ENCODE data around the gene PLGLB1.
"Not testable (repeated sequence)": the region's sequence is repeated elsewhere in the genome, so short reads cannot be mapped to it uniquely, and the experiment has no call there.

The PLGLB1 gene

DNA sequence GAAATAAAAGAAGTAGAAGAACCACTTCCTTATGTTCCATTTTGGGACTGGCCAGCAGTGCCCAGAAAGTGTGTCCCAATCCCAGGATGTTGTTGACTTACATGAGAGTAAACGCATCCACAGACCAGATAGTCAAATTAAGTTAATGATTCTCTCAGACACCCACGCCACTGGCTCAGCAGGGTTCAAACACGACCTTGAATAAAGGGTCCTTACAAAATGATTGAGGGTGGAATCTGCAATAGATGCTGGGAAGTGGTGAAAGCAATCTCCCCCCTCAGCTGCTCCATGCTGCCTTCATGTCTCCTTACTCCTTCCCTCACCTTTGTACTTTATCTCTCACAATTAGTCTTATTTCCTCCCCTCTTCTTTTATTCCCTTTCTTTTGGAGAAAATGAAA lies at the start of gene PLGLB1:
PLGLB1 (minus strand) TSS at position 101 of the 400 bp plus-strand sequence; CDS start at position 40, 61 bp downstream.
- DNase-seq (ENCODE audit: low spot score) = not testable (repeated sequence)

DNA sequence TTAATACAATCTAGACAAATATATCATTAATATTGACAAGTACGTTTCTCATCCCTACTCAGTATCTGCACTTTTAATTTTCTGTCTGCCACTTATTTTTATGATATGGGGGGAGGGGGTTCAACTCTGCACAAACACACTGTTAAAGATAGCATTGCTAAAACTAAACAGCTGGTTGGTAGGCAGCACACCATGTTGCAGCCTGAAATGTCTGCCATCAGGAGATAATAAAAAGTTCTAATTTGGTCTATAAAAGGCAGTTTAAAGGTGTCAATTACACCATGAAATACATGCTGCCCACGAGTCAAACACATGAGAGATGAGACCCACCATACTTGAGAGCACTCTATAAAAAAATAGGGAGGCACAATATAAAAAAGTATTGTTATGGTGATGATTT lies 42.7 kb upstream of the PLGLB1 start:
- not testable (repeated sequence) for DNase-seq (ENCODE audit: low spot score)

DNA sequence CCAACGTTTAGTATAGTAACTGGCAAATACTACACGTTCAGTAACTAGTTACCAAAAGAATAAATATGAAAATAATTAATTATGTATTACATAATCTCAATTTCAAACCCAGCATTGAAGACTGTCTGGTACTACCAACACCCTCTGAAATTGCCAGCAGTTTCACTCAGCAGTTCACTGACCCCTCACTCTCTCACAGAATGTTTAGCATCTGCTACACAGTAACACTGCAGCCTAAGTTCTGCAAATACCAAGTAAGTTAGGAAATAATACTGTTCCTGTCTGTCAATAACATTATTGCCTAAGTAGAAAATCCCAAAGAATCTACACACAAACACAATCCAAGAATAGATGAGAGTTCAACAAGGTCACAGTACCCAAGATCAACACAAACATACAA lies 41.8 kb upstream of the PLGLB1 start:
- DNase-seq (ENCODE audit: low spot score) = not testable (repeated sequence)

DNA sequence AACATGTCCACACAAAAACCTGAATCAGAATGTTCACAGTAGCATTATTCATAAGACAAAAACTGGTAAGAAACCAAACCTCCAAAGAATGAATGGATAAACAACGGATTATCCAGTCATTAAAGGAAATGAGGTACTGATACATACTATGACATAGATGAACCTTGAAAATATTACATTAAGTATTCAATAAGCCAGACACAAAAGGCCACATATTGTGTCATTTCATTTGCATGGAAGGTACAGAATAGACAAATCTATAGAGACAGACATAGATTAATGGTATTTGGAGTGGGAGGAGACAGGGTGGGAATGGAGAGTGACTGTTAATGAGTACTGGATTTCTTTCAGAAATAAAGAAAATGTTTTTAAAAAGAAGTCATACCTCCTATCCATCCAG lies 39.9 kb upstream of the PLGLB1 start:
- DNase-seq (ENCODE audit: low spot score) = not testable (repeated sequence)

DNA sequence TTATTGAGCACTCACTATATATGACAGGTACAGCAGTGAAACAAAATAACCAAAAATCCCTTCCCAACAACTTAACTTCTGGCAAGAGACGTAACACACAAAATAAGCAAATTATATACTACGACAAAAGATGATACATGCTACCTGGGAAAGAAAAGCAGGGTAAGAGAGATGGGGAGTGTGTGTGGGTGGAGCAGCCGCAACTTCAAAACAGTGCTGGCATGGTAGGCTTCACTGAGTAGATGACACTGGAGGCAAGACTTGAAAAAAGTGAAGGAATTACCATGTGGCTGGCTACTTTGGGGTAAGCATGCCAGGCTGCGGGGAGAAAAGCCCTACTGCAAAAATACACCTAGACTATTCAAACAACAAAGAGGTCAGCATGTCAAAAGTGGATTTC lies 36.0 kb upstream of the PLGLB1 start:
- not testable (repeated sequence) for DNase-seq (ENCODE audit: low spot score)

DNA sequence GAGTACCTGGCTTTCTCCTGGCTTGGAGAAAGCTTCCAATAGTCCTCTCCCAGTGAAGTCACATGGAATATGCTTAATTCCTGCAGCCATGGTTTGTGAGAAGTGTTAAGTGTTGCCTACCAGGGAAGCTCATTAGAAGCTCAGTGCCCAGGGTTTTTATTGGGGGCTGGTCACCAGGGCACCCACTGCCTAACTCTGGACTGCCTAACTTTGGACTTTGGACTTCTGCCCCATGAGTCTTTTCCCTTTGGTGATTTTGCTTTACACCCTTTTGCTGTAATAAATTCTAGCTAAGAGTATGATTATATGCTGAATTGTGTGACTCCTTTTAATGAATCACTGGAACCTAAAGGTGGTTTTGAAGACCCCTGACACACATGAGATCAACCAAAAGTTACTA lies 35.2 kb upstream of the PLGLB1 start:
- DNase-seq (ENCODE audit: low spot score) = not testable (repeated sequence)

DNA sequence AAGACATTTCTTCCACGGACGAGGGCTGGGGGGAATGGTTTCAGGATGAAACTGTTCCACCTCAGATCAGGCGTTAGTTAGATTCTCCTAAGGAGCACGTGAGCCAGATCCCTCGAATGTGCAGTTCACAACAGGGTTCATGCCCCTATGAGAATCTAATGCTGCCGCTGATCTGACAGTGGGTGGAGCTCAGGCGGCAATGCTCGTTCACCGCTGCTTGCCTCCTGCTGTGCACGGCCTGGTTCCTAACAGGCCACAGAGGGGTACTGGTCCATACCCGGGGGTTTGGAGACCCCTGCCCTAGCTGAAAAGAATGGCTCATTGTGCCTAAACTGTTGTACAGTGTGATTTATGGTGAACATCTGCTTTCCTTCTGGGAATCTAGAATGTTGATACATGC lies 34.8 kb upstream of the PLGLB1 start:
- DNase-seq (ENCODE audit: low spot score) = not testable (repeated sequence)

DNA sequence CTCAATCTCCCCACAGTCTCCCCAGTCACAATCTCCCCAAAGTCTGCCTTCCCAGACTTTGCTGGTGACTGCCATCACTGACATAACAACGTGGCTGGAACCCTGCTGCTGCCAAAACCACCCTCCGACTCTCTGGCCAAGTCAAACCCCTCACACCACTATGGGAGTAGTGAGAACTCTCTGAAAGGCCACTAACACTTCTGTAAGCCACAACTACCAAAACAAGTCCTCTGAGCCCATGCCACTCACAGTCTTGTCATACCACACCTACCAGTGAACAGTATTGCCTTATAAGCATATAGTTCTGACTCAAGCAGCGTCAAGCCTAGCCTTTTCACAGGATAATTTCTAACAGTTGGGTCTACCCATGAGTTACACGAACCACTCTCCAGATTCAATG lies 32.7 kb upstream of the PLGLB1 start:
- not testable (repeated sequence) for DNase-seq (ENCODE audit: low spot score)

DNA sequence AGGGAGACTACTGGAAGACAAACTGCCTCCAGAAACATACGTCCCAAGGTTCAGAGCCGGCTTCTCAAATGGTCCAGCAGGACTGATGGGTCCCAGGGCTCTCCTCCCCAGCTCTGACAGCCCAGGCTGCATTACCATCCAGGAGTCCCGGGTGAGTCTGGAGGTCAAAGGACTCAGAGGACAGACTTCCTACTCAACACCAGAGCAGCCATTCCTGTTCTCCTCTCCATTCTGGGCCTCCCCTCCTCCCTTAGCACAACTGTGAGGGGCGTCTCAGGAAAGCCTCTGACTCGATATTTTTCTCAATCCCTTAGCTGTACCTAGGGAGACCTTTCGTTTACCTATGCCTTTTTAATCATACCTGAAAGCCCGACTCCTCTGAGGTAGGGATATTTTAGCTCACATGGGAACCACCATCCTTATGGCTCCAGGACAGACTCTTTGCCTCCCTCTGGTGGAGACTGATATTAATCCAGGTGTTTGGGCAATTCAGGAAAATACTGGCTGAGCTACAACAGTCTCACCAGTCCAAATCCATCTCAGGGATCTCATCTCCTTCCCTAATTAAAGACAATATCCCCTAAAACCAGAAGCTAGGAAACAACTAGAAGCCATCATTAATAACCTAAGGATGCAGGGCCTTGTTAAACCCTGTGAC lies 19.8 kb upstream of the PLGLB1 start:
- DNase-seq (ENCODE audit: low spot score) = not testable (repeated sequence)

DNA sequence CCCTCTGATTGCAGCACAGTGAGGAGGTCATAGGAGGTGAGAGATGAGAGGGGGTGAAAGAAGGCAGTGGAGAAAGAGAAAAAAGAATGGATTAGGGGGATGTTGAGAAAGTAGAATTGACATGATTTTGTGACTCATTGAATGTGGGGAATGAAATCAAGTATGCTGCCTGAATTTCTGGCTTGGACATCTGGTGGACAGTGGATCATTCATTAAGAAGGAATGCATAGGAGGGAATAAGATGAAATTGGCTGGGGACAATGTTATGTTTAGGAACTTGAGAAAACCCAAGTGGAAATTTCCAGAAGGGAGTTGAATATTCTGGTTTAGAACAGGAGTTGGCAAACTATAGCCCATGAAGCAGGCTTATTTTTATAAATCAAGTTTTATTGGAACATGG lies 7.0 kb upstream of the PLGLB1 start:
- not testable (repeated sequence) for DNase-seq (ENCODE audit: low spot score)

DNA sequence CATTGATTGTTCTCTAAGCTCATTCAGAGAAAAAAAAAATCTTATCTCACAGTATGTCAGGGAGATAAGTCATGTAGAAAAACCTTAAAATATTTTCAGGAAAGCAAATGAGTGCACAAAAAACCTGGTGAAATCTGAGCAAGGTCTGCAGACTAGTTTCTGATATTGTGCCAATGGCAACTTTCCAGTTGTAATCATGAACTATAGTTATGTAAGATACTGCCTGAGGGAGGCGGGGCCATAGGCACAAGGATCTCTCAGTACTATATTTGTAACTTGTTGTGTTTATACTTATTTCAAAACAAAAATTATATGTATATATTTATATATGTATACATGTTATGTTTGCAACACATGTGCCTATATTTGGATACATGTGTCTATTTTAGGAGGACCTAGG lies 5.2 kb upstream of the PLGLB1 start:
- DNase-seq (ENCODE audit: low spot score) = not testable (repeated sequence)

DNA sequence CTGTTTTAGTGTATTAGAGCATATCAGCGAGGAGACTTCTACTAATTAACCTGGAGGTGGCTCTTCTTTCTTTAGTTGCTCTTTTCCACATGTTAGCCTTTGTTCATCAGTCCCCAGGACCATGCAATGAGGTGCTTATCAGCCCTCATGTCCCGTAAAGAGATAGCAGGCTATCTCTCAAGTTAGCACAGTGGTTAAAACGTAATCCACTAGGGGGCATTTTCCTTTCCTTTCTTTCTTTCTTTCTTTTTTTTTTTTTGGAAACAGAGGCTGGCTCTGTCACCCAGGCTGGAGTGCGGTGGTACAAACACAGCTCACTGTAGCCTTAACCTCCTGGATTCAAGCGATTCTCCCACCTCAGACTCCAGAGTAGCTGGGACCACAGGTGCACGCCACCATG lies 4.3 kb upstream of the PLGLB1 start:
- DNase-seq (ENCODE audit: low spot score) = not testable (repeated sequence)

DNA sequence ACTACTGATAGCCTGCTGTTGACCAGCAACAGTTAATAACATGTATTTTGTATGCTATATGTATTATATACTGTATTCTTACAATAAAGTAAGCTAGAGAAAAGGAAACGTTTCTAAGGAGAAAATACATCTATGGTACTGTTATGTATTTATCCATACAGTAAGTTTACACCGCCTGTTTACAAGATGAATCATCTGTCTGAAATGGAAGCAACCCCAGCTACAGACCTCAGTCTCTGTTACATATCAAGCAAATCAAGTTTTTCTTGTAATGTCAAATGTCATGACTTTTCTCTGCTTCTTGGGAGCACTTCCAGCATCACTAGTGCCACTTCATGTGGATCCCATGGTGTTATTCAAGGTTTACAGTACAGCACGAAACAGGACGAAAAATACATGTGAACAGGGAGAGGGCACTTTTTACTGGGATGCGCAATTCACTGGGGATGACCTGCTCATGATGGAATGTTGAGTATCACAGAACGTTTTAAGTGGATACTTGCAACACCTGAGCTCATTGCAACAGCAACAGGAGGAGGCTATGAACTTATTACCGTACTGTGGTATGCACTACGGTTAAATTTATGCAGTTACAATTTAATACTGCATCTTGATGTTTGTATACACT lies 2.5 kb upstream of the PLGLB1 start:
- DNase-seq (ENCODE audit: low spot score) = not testable (repeated sequence)

DNA sequence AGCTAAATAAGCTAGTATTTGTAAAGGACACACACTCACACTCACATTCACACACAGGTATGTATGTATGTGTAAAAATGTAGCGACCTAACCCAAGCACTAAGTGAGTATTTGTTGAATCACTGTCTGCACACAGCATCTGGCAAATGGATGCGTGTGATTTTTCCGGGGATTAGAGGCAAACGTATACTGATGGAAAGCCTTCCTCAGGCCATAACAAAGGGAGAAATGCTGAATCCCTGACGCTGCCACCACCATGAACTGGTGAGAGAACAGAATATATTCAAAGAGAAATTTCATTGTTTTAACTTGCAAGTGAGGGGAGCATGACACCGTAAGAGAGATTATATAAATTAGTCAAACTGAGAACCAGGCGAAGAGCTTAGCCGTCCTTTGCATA lies 601 bp downstream of the PLGLB1 start:
- DNase-seq (ENCODE audit: low spot score) = not testable (repeated sequence)

DNA sequence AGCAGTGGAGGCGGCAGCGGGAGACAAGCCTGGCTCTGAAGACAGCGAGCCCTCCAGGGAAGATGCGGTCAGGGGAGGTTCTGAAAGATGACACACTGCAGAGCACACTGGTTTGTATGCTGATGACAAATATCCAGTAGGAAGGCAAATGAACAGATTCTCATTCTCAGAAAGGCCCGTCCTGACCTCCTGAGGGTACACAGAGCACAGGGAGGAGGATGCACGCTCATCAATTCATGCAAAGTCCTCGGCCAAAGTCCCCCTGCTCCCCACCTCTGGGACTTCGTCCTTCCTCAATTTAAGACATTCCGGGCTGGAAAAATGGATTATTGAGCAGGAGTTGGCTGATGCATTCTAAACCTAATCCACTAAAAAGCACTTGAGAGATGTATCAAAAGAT lies 2.6 kb downstream of the PLGLB1 start:
- DNase-seq (ENCODE audit: low spot score) = not testable (repeated sequence)

DNA sequence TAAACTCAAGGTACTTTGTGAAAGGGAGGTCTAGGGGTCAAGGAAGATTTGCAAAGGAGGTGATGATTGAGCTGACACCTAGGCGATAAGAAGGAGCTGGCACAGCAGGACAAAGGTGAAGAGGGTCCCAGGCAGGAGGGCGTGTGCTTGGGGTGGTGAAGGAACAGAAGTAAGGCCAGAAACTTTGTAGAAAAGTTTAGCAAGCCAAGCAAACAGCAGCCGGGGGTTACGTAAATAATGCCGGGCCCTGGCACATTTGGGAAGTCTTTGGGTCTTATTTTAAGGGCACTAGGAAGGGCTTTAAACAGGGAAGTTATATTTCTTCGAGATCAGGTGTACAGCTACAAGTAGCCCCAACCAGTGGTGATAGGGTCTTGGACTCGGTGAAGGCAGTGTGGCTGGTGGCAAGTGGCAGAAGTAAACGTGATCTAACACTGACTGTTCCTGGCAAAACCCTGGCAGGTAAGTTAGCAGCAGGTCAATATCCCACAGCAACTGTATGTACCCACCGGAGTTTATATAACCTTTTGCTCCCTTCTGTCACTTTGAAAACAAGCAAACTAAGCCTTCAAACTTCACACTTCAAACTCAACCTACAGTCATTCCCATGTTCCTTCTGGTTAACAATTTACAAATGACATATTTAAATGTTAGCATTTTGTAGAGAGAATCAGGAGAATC lies 7.0 kb downstream of the PLGLB1 start:
- not testable (repeated sequence) for DNase-seq (ENCODE audit: low spot score)

DNA sequence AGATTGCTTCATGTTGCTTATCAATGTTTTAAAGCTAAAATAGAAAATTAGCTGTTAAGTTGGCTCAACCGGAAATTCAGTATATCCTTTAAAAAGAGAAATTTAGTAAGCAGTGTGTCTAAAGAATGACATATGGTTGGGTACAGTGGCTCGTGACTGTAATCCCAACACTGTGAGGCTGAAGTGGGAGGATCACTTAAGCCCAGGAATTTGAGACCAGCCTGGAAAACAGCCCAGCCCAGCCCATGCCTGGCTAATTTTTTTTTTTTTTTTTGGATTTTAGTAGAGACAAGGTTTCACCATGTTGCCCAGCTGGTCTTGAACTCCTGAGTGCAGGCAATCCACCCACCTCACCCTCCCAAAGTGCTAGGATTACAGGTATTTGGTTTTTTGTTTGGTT lies 17.2 kb downstream of the PLGLB1 start:
- not testable (repeated sequence) for DNase-seq (ENCODE audit: low spot score)

Data from D341Med (cell line).